Panc1 (cell line): ENCODE measurements around the gene CHN1.

Experiments
- CTCF ChIP-seq: fragments of 450-650 bp; IDR thresholded peaks from 2 replicates; pipeline ENCODE4 v1.5.1; 2017; ENCODE audit warnings: mild to moderate bottlenecking
- POLR2AphosphoS5 ChIP-seq: IDR thresholded peaks from 2 replicates; pipeline ENCODE4 v1.6.1; 2012; ENCODE audit warnings: mild to moderate bottlenecking, low read depth, low read length, moderate library complexity
- REST ChIP-seq, 2 experiments: IDR thresholded peaks; 2 replicates each; pipeline ENCODE4 v1.6.1; 2011 to 2012; ENCODE audit warnings: low read depth in 2 of 2, control low read depth in 1 of 2, low read length in 1 of 2, mild to moderate bottlenecking in 1 of 2, moderate library complexity in 1 of 2; ENCODE audit not compliant: insufficient read depth in 1 of 2

- no peak for TF ChIP-seq CTCF
- TF ChIP-seq POLR2AphosphoS5 = no peak
- TF ChIP-seq REST (IDR thresholded peaks at IDR 0.05; ENCODE audit: insufficient read depth in 1 of 2, low read depth in 2 of 2, low read length in 1 of 2) = no peak
Observed at GRCh38 chr2:175017618-175018414, 12.6 kb upstream of the CHN1 start.
